T-helper 1 cell treated with Interleukin-12 subunit alpha and Interleukin-12 subunit beta and Interleukin-4 antibody, amounts not matched to agents 30 μg/mL and 1 μg/mL, for 36 hours (primary cell): ENCODE results near the gene ACTBL2.

ENCODE experiments used
- H3K27ac Mint-ChIP-seq: one replicate; pipeline ENCODE4 v1.8.0; 2021; ENCODE audit warnings: mild to moderate bottlenecking, mixed read lengths
- H3K27me3 Mint-ChIP-seq: one replicate; pipeline ENCODE4 v1.8.0; 2021; ENCODE audit warnings: low read depth, mixed read lengths
- H3K36me3 Mint-ChIP-seq: one replicate; pipeline ENCODE4 v1.8.0; 2021; ENCODE audit warnings: low read depth, mixed read lengths
- H3K4me1 Mint-ChIP-seq: one replicate; pipeline ENCODE4 v1.8.0; 2021; ENCODE audit warnings: low read depth, mixed read lengths
- H3K4me3 Mint-ChIP-seq: one replicate; pipeline ENCODE4 v1.8.0; 2021; ENCODE audit warnings: mild to moderate bottlenecking, moderate library complexity, mixed read lengths
- H3K9me3 Mint-ChIP-seq: one replicate; pipeline ENCODE4 v1.8.0; 2021; ENCODE audit warnings: mixed read lengths

ACTBL2 gene

GRCh38 chr5:57503433-57503832 lies 20.8 kb upstream of the ACTBL2 start:
- peaks cover 13% of the 10 kb centered on the region for H3K4me1 Mint-ChIP-seq
- H3K27ac Mint-ChIP-seq = no peak overlapping the region
- no peaks in the 10 kb centered on the region for H3K36me3 Mint-ChIP-seq
- H3K27me3 Mint-ChIP-seq = peaks cover 3% of the 10 kb centered on the region
- no peaks in the 10 kb centered on the region for H3K9me3 Mint-ChIP-seq
- no peak overlapping the region for H3K4me3 Mint-ChIP-seq

GRCh38 chr5:57501414-57502201 lies 19.0 kb upstream of the ACTBL2 start:
- no peak overlapping the region for H3K4me3 Mint-ChIP-seq
- peaks cover 3% of the 10 kb centered on the region for H3K27me3 Mint-ChIP-seq
- H3K9me3 Mint-ChIP-seq = no peaks in the 10 kb centered on the region
- H3K4me1 Mint-ChIP-seq = peaks cover 17% of the 10 kb centered on the region
- H3K36me3 Mint-ChIP-seq = no peaks in the 10 kb centered on the region
- no peak overlapping the region for H3K27ac Mint-ChIP-seq

GRCh38 chr5:57499262-57500050 lies 16.8 kb upstream of the ACTBL2 start:
- Mint-ChIP-seq H3K27me3 (no peaks in the 10 kb centered on the region), H3K27ac (peak overlapping the region; percentile 34), H3K4me1 (peaks cover 30% of the 10 kb centered on the region), H3K4me3 (peak overlapping the region; percentile 66), H3K36me3 (no peaks in the 10 kb centered on the region), H3K9me3 (no peaks in the 10 kb centered on the region)

- H3K9me3 Mint-ChIP-seq = no peaks in the 10 kb centered on the region
- no peak overlapping the region for H3K4me3 Mint-ChIP-seq
- H3K36me3 Mint-ChIP-seq = no peaks in the 10 kb centered on the region
- no peak overlapping the region for H3K27ac Mint-ChIP-seq
- H3K4me1 Mint-ChIP-seq = peaks cover 36% of the 10 kb centered on the region
- no peaks in the 10 kb centered on the region for H3K27me3 Mint-ChIP-seq
These were observed 15.1 kb upstream of the ACTBL2 start for GRCh38 chr5:57497733-57498132.

GRCh38 chr5:57495285-57496086 lies 12.9 kb upstream of the ACTBL2 start:
- peak overlapping the region; percentile 35 for H3K4me3 Mint-ChIP-seq

GRCh38 chr5:57494104-57495098 lies 11.8 kb upstream of the ACTBL2 start:
- Mint-ChIP-seq H3K27ac (peak overlapping the region; percentile 74), H3K36me3 (no peaks in the 10 kb centered on the region), H3K4me3 (peak overlapping the region; percentile 67), H3K27me3 (no peaks in the 10 kb centered on the region), H3K4me1 (peaks cover 28% of the 10 kb centered on the region), H3K9me3 (no peaks in the 10 kb centered on the region)

More at GRCh38 chr5:57495285-57496086, 12.9 kb upstream of the ACTBL2 start:
- peaks cover 31% of the 10 kb centered on the region for H3K4me1 Mint-ChIP-seq
- H3K27me3 Mint-ChIP-seq = no peaks in the 10 kb centered on the region
- no peaks in the 10 kb centered on the region for H3K36me3 Mint-ChIP-seq
- H3K27ac Mint-ChIP-seq = peak overlapping the region; percentile 74
- no peaks in the 10 kb centered on the region for H3K9me3 Mint-ChIP-seq

- no peaks in the 10 kb centered on the region for H3K36me3 Mint-ChIP-seq
- no peaks in the 10 kb centered on the region for H3K9me3 Mint-ChIP-seq
- H3K4me3 Mint-ChIP-seq = no peak overlapping the region
- H3K27me3 Mint-ChIP-seq = no peaks in the 10 kb centered on the region
- peaks cover 21% of the 10 kb centered on the region for H3K4me1 Mint-ChIP-seq
- no peak overlapping the region for H3K27ac Mint-ChIP-seq
These were observed 10.4 kb upstream of the ACTBL2 start for GRCh38 chr5:57493034-57493433.

GRCh38 chr5:57492632-57493031 lies 10.0 kb upstream of the ACTBL2 start:
- Mint-ChIP-seq H3K27ac (no peak overlapping the region), H3K27me3 (no peaks in the 10 kb centered on the region), H3K9me3 (no peaks in the 10 kb centered on the region), H3K4me3 (no peak overlapping the region), H3K36me3 (no peaks in the 10 kb centered on the region), H3K4me1 (peaks cover 22% of the 10 kb centered on the region)

GRCh38 chr5:57491369-57491965 lies 8.9 kb upstream of the ACTBL2 start:
- Mint-ChIP-seq H3K9me3 (no peaks in the 10 kb centered on the region), H3K4me3 (no peak overlapping the region), H3K27ac (no peak overlapping the region), H3K4me1 (peaks cover 22% of the 10 kb centered on the region), H3K36me3 (no peaks in the 10 kb centered on the region), H3K27me3 (no peaks in the 10 kb centered on the region)

GRCh38 chr5:57488215-57488955 lies 5.8 kb upstream of the ACTBL2 start:
- Mint-ChIP-seq H3K4me1 (peaks cover 3% of the 10 kb centered on the region), H3K27me3 (no peaks in the 10 kb centered on the region), H3K4me3 (no peak overlapping the region), H3K27ac (peak overlapping the region; percentile 23), H3K36me3 (no peaks in the 10 kb centered on the region), H3K9me3 (no peaks in the 10 kb centered on the region)

GRCh38 chr5:57486027-57486602 lies 3.5 kb upstream of the ACTBL2 start:
- Mint-ChIP-seq H3K4me1 (peaks cover 3% of the 10 kb centered on the region), H3K9me3 (no peaks in the 10 kb centered on the region), H3K36me3 (no peaks in the 10 kb centered on the region), H3K4me3 (no peak overlapping the region), H3K27me3 (no peaks in the 10 kb centered on the region), H3K27ac (no peak overlapping the region)

- Mint-ChIP-seq H3K27me3 (no peaks in the 10 kb centered on the region), H3K4me1 (no peaks in the 10 kb centered on the region), H3K36me3 (no peaks in the 10 kb centered on the region), H3K27ac (no peak overlapping the region), H3K9me3 (no peaks in the 10 kb centered on the region), H3K4me3 (no peak overlapping the region)
These were observed 3.8 kb downstream of the ACTBL2 start for GRCh38 chr5:57478826-57479225.
